HUDEP-2 (cell line): ENCODE results near the gene PTPRQ.
"Not testable (repeated sequence)": the region's sequence is repeated elsewhere in the genome, so short reads cannot be mapped to it uniquely, and the experiment has no call there.

Experiments used
- DNase-seq, 76 experiments: peaks; one replicate each; lab custom pipeline; 2025; ENCODE audit not compliant: unreplicated experiment in 76 of 76; lab: John Stamatoyannopoulos, UW

Gene PTPRQ

GRCh38 chr12:80443974-80444666, at the start of gene PTPRQ:
PTPRQ (plus strand) TSS chr12:80444235; CDS start chr12:80444346, 111 bp downstream.
- no peak for DNase-seq

GRCh38 chr12:80400571-80400991, 43.5 kb upstream of the PTPRQ start:
- no peak for DNase-seq

DNA sequence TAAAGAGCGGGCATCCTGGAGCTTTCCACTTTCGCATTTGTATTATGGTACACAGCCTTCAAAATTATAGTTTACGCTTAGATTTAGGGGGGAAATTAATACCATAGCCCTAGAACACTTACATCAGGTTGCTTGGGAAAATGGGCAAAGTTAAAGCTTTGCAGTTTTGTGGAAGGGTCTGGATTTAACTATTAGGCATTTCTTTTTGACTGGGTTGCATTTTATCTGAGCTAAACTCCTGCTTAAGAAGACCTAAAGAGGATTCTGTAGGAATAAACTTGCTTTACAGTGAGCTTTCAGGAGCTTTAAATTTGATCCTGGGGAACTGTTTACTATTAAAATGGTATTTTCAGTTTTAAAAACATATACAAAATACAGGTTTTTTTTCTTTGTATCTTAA, 42.8 kb upstream of the PTPRQ start:
- no peak for DNase-seq

- no peak for DNase-seq
These were observed 39.4 kb upstream of the PTPRQ start for GRCh38 chr12:80404629-80405028.

GRCh38 chr12:80406253-80406652, 37.8 kb upstream of the PTPRQ start:
- no peak for DNase-seq

GRCh38 chr12:80411787-80412186, 32.2 kb upstream of the PTPRQ start:
- DNase-seq: no peak

- DNase-seq: peak in 22 of 76 experiments; percentile 0 to 46 (median 14)
These were observed 31.6 kb upstream of the PTPRQ start for GRCh38 chr12:80412343-80412953.

DNA sequence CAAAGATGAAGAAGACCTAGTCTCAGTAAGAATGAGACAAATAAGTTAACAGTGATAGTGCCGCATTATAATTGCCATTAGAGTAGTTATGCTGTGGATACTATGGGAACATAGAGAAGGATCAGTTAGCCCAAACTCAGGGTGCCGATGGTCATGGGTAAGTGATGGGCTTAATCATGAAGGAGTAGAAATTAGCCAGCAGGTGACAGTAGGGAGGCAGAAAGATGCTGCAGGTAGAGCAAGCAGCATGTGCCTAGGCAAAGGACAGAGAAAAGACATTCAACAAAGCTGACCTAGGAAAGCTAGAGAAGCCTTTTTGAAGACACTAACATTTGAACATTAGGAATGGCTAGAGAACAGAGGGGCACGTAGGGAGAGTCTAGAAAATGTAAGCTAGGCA, 30.6 kb upstream of the PTPRQ start:
- no peak for DNase-seq

DNA sequence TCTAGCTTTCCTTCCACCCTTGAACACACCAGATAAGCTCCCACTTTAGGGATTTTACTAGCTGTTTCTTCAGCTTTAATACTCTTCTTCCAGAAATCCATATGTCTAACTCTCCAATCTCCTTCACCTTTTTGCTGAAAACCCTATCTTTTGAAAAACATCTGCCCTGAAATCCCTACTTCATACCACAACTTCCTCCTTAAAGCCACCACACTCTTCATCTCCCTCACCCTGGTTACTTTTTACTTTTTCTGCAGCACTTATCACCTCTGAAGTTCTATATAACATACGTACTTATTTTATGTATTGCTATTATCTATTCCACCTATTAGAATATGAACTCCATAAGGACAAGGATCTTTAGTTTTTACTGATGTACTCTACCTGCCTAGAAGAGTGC, 28.6 kb upstream of the PTPRQ start:
- no peak for DNase-seq

GRCh38 chr12:80419644-80420043, 24.4 kb upstream of the PTPRQ start:
- DNase-seq: no peak

DNA sequence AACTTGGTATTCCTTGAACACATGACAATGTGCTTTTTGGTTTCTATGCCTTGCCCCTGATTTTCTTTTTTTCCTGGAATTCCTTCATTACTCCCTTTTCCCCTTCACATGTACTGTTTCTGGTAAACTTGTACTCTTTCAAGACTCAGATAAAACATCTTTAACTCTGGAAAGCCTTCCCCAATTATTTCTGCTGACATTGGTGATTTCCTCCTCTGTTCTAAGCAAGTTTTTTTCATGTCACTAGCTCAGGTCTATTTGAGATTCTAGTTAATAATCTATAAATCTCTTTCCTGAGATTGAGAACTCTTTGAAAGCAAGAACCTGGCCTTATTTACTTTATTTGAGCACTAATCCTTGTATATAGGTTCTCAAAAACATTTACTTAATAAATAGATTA, 24.0 kb upstream of the PTPRQ start:
- no peak for DNase-seq

GRCh38 chr12:80422550-80422949, 21.5 kb upstream of the PTPRQ start:
- DNase-seq: no peak

DNA sequence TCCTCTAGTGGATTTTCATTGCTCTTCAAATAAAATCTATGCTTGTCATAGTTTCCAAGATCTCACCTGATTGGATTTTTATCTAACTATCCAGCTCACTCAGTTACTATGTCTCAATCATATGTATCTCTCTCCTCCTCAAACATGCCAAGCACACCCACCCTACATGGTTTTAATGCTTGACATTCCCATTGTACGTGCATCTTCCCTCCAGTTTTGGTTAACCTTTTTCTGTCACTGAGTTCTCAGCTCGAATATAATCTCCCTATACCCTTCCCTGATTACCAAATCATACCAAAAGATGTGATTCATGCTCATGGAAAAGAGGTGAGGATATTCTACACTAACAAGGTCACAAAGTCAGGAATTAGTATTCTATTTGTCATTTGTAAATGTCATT, 12.0 kb upstream of the PTPRQ start:
- DNase-seq: no peak

DNA sequence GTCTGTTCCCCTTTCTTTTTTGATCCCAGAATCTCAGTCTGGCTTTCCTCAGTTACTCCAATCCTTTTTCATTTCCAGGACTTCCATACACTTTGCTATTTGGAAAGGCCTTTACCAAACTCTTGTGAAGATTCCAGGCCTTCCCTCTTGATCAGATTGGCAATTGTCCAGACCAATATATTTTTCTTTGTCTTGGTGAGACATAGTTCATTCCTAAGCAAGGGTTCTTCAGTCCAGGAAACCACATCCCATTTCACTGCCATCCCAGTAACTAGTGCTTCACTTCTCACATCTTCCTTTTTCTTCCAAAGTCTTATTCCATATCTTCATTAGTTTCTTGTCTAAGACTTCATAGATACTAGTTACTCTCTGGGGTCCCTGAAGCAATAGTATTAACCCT, 2.1 kb upstream of the PTPRQ start:
- DNase-seq: no peak

GRCh38 chr12:80442426-80443222, 1.4 kb upstream of the PTPRQ start:
- DNase-seq: peak in 3 of 76 experiments; percentile 0 to 11 (median 1)

- DNase-seq: no peak
These were observed 1.2 kb downstream of the PTPRQ start for GRCh38 chr12:80445083-80445793.

DNA sequence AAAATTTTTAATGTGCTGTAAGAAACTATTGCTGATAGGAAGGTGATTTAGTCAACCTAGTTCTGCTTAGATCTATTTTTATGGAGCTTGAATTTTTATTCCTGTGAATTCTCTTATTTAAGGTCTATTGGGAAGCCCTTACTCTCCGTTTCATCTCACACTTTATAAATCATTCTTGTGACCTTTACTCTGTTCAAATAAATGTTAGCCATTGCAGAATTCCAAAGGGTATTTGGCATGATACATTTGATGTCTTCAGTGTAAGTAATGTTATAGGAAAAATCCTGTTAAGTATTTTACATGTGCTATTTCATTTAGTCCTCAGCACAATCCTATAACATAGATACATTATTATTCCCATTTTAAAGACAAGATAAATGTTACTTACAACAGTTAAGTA, 12.5 kb downstream of the PTPRQ start:
- DNase-seq: no peak

DNA sequence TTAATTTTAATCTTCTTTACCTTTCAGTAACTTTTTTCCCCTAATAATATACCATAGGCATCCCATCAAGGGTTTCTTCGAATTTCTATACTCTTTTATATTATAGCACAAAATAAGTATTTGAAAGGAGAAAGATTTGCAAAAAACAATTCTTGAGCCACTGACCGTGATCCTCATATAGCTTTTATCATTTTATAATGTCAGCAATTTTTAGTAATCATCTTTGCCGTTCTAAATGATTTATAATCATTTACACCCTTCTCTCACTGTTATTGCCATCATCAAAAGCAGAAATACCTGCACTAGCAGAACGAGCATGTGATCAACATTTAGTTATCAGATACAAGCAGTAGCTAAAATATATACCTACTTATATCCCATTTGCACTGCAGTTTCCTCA, 16.9 kb downstream of the PTPRQ start:
- DNase-seq: no peak

DNA sequence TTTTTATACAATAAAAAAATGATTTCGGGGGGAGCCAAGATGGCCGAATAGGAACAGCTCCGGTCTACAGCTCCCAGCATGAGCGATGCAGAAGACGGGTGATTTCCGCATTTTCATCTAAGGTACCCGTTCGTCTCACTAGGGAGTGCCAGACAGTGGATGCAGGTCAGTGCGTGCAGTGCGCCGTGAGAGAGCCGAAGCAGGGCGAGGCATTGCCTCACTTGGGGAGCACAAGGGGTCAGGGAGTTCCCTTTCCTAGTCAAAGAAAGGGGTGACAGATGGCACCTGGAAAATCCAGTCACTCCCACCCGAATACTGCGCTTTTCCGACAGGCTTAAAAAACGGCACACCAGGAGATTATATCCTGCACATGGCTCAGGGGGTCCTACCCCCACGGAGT, 17.8 kb downstream of the PTPRQ start:
- DNase-seq: not testable (repeated sequence)

DNA sequence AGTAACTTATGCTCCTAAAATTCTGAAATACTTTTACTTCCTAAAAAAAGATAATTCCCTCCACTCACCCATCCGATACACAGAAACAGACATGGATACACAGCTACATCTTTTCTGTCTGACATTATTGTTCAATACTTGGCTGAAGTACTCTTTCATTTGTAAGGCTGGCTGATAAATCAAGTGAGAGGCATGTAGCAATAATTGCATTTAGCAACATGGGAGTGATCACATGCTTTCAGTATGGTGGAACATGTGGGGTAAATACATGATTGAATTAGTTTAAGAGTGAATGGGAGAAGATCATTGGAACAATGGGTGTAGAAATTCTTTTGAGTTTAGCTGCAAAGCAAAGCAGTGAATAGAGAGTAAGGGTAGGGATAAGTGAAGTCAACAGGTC, 25.6 kb downstream of the PTPRQ start:
- no peak for DNase-seq

DNA sequence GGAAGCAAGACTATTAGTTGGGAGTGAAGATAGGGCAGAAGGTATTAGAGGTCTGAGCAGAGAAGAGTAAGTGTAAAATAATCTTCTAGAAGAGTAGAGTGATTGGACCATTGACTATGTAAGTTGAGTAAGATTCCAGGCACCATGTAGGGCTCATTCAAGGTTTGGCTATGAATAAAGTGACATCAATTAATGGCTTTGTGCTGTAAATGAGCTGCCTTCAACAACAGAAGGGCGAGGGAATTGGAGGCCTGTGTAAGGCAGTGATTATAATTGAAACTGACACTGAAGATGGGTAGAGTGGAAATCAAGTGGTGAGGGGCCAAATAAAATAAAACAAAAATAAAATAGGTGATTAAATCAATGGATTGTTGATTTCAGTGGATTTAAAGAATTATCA, 26.4 kb downstream of the PTPRQ start:
- no peak for DNase-seq
